GM12801 (cell line): ENCODE data around the gene ELOA.

Experiments used
- TF ChIP-seq, protein P1 (sequence below): IDR thresholded peaks from one replicate; pipeline ENCODE4 v1.5.1; 2011; ENCODE audit warnings: control low read depth; ENCODE audit not compliant: insufficient read length; ENCODE audit errors: extremely low read depth

The ELOA gene

DNA sequence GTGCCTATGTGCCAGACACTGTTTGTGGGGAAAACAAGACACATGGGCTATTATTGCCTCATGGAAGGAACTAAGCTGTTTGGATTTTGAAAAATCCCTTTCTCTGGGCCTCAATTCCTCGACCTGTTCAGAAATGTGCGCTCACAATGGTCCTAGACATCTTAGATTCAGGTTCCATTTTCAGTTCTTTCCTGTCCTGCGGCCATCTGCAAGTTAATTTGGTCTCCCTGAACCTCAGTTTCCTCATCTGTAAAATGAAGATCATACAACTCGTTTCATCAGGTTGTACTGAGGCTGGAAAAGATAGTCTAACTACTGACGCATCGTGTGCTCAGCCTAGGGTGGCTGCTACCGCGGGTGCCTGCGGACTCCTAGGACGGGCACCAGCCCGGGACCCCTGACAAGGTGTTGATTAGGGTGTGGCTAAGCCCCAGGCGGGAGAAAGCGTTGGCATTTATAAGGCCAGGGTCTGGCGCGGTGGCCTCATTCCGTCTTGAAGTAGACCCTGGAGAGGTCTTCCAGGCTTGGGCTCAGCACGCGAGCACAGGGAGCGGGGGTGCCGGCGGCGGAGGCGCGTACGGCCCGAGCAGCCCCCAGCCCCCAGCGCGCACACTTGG is 493 bp upstream of the ELOA start:
- TF ChIP-seq, protein P1, sequence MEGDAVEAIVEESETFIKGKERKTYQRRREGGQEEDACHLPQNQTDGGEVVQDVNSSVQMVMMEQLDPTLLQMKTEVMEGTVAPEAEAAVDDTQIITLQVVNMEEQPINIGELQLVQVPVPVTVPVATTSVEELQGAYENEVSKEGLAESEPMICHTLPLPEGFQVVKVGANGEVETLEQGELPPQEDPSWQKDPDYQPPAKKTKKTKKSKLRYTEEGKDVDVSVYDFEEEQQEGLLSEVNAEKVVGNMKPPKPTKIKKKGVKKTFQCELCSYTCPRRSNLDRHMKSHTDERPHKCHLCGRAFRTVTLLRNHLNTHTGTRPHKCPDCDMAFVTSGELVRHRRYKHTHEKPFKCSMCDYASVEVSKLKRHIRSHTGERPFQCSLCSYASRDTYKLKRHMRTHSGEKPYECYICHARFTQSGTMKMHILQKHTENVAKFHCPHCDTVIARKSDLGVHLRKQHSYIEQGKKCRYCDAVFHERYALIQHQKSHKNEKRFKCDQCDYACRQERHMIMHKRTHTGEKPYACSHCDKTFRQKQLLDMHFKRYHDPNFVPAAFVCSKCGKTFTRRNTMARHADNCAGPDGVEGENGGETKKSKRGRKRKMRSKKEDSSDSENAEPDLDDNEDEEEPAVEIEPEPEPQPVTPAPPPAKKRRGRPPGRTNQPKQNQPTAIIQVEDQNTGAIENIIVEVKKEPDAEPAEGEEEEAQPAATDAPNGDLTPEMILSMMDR: no peak

DNA sequence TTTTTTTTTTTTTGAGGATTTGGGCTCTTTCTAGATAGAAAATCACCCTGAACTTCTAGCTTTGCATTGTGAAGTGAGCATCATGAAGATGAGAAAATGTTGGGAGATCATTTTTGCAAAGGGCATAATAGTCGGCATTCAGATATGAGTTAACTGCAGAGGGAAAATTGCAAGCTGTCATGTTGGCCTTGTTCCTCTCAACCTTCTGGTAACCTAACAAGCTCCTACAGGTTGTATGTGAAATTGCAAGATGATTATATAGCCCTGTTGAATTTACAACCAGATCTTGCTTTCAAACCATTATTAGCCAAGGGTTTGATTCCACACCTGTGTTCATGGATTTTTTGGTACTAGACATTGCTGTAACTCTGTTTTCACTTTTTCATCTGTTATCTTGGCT is 2.2 kb downstream of the ELOA start:
- TF ChIP-seq, protein P1: no peak

DNA sequence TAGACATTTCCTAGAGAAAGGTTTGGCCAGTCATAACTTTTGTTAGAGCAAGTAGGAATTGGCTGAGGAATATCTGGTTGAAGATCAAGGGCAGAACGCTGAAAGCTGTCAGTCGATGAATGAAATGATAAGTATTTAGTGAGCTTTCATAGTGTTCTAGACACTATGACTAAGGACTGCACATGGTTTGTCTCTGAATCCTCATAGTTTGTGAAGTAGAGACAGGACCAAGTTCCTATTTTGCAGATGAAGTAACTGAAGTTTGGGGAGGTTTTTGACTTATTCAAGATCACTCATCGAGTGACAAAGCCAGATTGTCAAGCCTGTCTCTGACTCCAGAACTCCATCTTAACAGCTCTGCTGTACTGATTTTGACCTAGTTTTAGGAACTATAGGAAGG is 4.7 kb downstream of the ELOA start:
- TF ChIP-seq, protein P1: no peak

DNA sequence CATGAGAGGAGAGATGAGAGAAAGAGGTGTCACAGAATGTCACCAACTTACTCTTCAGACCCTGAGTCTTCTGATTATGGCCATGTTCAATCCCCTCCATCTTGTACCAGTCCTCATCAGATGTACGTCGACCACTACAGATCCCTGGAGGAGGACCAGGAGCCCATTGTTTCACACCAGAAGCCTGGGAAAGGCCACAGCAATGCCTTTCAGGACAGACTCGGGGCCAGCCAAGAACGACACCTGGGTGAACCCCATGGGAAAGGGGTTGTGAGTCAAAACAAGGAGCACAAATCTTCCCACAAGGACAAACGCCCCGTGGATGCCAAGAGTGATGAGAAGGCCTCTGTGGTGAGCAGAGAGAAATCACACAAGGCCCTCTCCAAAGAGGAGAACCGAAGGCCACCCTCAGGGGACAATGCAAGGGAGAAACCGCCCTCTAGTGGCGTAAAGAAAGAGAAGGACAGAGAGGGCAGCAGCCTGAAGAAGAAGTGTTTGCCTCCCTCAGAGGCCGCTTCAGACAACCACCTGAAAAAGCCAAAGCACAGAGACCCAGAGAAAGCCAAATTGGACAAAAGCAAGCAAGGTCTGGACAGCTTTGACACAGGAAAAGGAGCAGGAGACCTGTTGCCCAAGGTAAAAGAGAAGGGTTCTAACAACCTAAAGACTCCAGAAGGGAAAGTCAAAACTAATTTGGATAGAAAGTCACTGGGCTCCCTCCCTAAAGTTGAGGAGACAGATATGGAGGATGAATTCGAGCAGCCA is 8.0 kb downstream of the ELOA start:
- TF ChIP-seq, protein P1: no peak

DNA sequence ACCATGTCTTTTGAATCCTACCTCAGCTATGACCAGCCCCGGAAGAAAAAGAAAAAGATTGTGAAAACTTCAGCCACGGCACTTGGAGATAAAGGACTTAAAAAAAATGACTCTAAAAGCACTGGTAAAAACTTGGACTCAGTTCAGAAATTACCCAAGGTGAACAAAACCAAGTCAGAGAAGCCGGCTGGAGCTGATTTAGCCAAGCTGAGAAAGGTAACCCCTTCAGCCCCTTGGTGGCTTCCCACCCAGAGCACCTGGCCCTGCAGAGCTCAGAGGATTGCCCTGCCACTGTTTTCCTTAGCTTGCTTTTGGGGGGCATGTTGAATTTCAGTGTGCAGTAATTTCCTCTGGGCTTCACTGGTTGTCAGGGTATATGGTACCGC is 8.5 kb downstream of the ELOA start:
- TF ChIP-seq, protein P1: no peak

DNA sequence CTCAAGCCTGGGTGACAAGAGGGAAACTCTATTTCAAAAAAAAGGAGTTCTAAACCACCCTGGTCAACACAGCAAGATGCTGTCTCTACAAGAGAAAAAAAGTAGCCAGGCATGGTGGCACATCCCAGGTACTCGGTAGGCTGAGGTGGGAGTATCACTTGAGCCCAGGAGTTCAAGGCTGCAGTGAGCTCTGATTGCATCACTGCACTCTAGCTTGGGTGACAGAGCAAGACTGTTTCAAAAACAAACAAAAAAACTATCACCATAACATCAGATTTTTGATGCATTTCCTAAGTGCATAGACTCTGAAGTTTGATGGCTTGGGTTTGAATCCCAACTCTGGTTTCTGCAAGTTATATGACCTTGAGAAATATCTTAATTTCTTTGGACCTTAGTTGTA is 9.6 kb downstream of the ELOA start:
- TF ChIP-seq, protein P1: no peak

DNA sequence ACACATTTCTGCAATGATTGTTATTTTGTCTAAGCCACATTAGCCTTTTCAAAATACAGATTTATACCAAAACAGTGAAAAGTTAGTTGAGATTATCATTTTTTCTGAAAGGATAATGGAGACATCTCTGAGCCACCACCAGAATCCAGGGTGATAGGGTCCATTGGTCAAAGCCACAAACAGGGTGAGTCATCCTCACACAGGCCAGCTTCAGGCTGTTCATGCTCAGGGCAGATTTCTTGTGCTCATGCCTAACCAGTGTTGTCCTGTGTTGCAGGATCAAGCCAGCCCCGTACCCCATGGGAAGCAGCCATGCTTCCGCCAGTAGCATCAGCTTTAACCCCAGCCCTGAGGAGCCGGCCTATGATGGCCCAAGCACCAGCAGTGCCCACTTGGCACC is 13.4 kb downstream of the ELOA start:
- TF ChIP-seq, protein P1: no peak
